ENCODE results near the gene MTCP1.

Gene MTCP1

GRCh38 chrX:155052738-155053498, 18.0 kb downstream of the MTCP1 start:
- DNase-seq, result no peak

- DNase-seq, result peak; percentile 55
These were observed 21.8 kb downstream of the MTCP1 start for GRCh38 chrX:155048977-155049619.

DNA sequence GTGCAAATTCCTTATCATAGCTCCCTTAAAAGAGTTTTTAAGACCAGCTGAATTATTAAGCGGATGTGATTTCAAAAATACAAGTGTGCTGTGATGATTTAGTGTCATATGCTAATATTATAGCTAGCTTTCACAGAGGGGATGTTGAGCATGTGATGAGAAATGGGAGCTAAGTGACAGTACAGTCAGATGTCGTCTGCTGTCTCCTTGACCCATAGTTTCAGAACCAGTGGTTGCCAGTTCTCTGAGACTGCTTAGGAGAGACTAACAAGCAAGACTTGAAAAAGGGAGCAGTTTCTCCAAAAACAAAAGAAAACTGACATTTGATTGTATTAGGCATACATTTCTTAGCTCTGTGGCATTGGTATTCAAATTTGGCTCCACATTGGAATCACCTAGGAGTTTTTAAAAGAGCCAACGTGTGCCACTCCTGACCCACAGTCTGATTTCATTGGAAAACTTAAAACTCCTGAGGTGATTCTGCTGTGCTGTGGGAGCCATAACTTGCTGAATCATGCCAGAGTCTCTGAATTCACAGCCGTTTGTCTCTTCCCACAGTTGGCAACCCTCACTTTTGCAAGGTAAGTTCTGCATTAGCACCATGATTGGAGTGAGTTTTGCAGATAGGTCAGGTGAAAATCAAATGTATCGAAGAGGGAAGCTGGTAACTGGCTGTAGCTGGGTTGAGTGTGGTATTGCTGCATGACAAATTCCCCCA, 24.0 kb downstream of the MTCP1 start:
- no peak for DNase-seq

- no peak for DNase-seq
These were observed 24.7 kb downstream of the MTCP1 start for GRCh38 chrX:155046129-155046810.

DNA sequence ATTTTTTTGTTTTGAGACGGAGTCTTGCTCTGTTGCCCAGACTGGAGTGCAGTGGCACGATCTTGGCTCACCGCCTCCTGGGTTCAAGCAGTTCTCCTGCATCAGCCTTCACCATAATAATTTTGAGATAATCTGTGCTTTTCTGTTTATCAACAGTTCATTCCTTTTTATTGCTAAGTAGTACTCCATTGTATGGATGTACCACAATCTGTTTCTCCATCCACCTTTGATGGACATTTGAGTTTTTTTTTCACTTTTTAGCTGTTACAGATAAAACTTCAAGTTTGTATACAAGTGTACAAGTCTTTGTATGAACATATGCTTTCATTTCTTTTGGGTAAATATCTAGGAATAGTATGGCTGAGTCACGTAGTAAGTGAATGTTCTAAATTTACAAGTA, 35.2 kb downstream of the MTCP1 start:
- no peak for DNase-seq

- no peak for DNase-seq
These were observed 39.3 kb downstream of the MTCP1 start for GRCh38 chrX:155031657-155032056.

GRCh38 chrX:155028877-155029291, 42.1 kb downstream of the MTCP1 start:
- DNase-seq, result no peak

GRCh38 chrX:155028129-155028528, 42.8 kb downstream of the MTCP1 start:
- no peak for DNase-seq

DNA sequence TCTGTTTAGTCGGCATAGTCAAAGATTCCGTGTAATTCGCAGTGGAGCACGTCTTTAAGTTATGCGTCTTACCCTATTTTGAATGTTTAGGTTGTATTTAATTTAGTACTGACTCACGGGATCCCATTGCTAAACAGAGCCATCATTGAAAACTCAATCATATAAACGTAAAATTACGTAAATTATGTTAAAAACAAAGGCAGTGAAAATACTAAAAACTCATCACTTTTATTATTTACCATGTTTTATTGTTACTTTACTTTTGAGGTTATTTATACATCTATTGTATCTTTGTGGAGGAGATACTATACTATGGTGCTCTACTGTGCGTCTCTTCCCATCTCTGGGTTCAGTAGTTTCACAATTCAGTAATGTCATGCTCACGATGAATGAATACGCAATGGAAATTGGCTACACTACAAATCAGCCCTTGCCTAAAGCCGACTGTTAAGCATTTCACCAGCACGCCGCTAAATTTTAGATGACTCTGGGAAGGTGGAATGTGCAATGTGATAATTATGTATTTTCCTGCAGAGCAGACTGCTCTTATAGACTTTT, 43.3 kb downstream of the MTCP1 start:
- no peak for DNase-seq

DNA sequence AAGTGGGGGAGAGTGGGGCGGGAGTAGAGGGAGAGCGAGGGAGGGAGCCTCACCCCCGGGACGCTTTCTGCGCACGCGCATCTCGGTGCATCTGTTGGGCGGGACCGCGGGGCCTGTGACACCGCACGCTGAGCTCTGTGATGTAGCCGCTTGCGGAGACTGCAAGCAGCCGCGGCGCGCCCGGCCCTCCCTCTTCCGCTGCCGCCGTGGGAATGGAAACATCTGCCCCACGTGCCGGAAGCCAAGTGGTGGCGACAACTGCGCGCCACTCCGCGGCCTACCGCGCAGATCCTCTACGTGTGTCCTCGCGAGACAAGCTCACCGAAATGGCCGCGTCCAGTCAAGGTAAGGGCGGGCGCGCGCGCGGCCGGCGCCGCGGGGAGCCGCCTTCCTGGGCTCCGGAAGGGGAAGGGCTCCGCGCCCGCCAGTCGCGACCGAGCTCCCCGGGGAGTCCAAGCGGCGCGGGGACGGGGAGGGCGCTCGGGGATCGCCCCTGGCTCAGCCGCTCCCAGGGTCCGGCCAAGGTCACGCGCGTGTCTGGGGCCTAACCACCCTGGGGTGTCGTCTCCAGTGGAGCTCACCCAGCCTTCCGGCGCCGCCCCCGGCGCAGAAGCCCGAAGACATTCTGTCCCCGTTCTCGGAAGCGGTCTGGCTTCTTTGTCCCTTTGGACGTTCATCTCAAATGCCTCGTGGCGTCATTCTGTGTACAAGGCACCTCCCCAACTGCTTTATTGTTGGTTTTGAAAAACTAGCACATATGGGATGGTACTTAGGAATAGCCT, 44.0 kb downstream of the MTCP1 start, which contains the start of gene FUNDC2:
FUNDC2 (plus strand) TSS at position 118 of the 782 bp plus-strand sequence; CDS start at position 213, 95 bp downstream.
- DNase-seq, result peak; percentile 92

- no peak for DNase-seq
These were observed 44.6 kb downstream of the MTCP1 start for GRCh38 chrX:155026420-155026726.

DNA sequence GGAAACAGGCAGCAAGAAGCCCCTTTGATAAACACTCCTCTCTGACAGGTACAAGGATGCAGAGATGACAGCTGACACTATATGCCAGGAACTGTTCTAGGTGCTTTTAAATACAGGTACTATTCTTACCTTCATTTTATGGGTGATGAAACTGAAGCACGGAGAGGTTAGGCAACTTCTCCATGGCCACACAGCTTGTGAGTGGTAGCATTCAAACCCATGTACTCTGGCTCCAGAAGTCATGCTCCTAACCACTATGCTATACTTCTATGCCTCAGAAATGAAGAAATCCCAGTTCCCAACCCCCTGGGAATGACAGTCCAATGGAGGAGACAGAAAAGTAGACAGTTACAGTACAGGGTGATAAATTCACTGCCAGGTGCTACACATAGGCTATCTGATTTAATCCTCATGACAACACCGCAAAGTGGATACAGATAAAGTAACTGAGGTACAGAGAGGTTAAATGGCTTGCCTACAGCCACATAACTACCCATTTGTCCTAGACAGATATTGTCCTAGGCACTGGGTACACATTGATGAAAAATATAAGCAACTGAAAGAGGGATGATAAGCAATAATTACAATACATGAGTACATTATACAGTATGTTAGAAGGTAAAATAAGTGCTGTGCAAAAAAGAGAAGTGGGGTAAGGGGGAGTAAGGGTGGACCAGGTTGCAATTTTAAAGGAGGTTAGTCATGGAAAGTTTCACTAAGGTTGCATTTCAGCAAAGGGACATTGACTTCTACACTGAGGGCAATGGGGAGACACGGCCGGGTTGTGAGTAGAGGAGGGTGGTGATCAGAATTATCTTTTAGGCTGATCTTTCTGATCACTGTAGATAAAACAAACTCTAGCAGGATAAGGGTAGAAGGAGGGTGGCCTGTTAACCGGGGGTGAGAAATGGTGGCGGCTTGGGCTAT, 46.8 kb downstream of the MTCP1 start:
- no peak for DNase-seq

GRCh38 chrX:155022585-155022984, 48.4 kb downstream of the MTCP1 start, which contains the start of gene F8:
TSS of gene F8 (minus strand) at chrX:155022723. CDS start at chrX:155022552, 171 bp downstream.
- DNase-seq, result no peak

DNA sequence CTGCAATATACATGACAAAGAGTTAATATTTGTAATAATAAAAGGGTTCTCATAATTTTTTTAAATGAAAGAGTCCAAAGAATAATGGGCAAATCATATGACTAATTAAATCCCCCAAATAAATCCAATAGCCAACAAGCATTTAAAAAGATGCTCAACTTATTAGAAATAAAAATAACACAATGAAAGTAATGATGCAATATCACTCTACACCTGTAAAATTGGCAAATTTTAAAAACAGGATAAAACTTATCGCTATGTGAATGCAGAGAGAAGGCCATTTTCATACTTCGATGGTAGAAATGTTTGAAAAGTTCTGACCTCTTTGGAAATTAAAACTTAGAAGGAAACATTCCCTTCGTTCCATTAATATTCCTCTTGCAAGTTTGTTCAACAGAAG, 50.3 kb downstream of the MTCP1 start:
- DNase-seq, result no peak

Data from stimulated activated CD8-positive, alpha-beta memory T cell treated with anti-CD3 and anti-CD28 coated beads, Interleukin-4, amount 100 ng/mL, for 48 hours (primary cell).